Testis (tissue), 5 donors: Measurements from ENCODE around the gene IGFBPL1. TPM values are rescaled to one million over a fixed set of nuclear protein-coding genes. Genes with fewer than 3 reads are reported as not detected.
A peak's percentile ranks its signal among the peaks of the same experiment; 100 is the strongest.
"Not testable (repeated sequence)": the region's sequence is repeated elsewhere in the genome, so short reads cannot be mapped to it uniquely, and the experiment has no call there.

Source experiments
- DNase-seq: peaks from one replicate; pipeline ENCODE4 v3.0.0-alpha.2; 2019
- H3K27ac ChIP-seq, 2 donors: fragments of 200-600 bp; sonication (generic); one replicate each; pipeline ENCODE4 v1.5.1; 2019
- H3K27me3 ChIP-seq: fragments of 200-600 bp; sonication (generic); one replicate; pipeline ENCODE4 v1.5.1; 2019
- H3K36me3 ChIP-seq: fragments of 200-600 bp; sonication (generic); one replicate; pipeline ENCODE4 v1.5.1; 2017; ENCODE audit warnings: low read depth; ENCODE audit errors: missing control alignments
- H3K4me1 ChIP-seq: fragments of 200-600 bp; sonication (generic); one replicate; pipeline ENCODE4 v1.5.1; 2019
- H3K4me3 ChIP-seq, 2 donors: fragments of 200-600 bp; sonication (generic); one replicate each; pipeline ENCODE4 v1.5.1; 2017 to 2019
- H3K9me3 ChIP-seq: fragments of 200-600 bp; sonication (generic); one replicate; pipeline ENCODE4 v1.5.1; 2017
- CTCF ChIP-seq, 3 experiments: fragments of 450-650 bp in 2 of 3; fragments of 200-600 bp in 1 of 3; sonication (generic) in 1 of 3; IDR thresholded peaks; one replicate each; pipeline ENCODE4 v1.5.1; 2016 to 2019; ENCODE audit warnings: antibody characterized with exemption in 3 of 3, mild to moderate bottlenecking in 2 of 3, moderate library complexity in 1 of 3
- POLR2A ChIP-seq: fragments of 450-650 bp; IDR thresholded peaks from one replicate; pipeline ENCODE4 v1.6.1; 2017; ENCODE audit warnings: antibody characterized with exemption, mild to moderate bottlenecking, moderate library complexity
- WGBS, 2 donors: methylation state at CpG; one replicate each; pipeline ENCODE4 v1.1.5; 2018; 5-methylcytosine and 5-hydroxymethylcytosine counted together
- intact Hi-C: fragments of 100-400 bp; cut with DNase I; formaldehyde crosslinking; loops from one replicate; pipeline ENCODE4 v1.15.1; 2023; ENCODE audit warnings: low total_unique reads
- long read RNA-seq, 2 donors: transcript quantifications; one replicate each; lab custom pipeline, GENCODE V29; 2026
- polyA plus RNA-seq: library from polyadenylated mRNA; stranded (reverse); fragments of 350-450 nt; fragmentation: Illumina TruSeq; extraction: RNeasy Lipid Tissue Mini Kit (QIAGEN cat#74804); gene quantifications from one replicate; pipeline ENCODE4 v1.2.3, GENCODE V29; 2014; ENCODE audit warnings: low read depth, low replicate concordance; ENCODE audit not compliant: insufficient read depth
- total RNA-seq, 2 donors: library from RNA; depleted of rRNA; stranded (reverse); fragments of >200 nt; gene quantifications; one replicate each; pipeline ENCODE4 v1.2.3, GENCODE V29; 2016

IGFBPL1 gene
- 10 to 100 TPM; 18.0 to 18.4 TPM for total RNA-seq
- 5.8 TPM for polyA plus RNA-seq
- long read RNA-seq, donor 1, partial matches to known transcripts: 0 of 1 reads
- long read RNA-seq, donor 1, other reads (novel, unspliced or antisense): 0 of 1 reads
- long read RNA-seq, donor 2: 0 reads

GRCh38 chr9:38423973-38424843, at the start of gene IGFBPL1:
IGFBPL1 (minus strand) TSS chr9:38424454; CDS start chr9:38424424, 30 bp downstream.
- Histone ChIP-seq H3K4me3 (peak within 1 kb of the TSS; percentile 52 to 56), H3K27ac (peak within 1 kb of the TSS in 1 of 2 donors; percentile 19), H3K36me3 (no peaks in the 10 kb centered on the region), H3K27me3 (no peaks in the 10 kb centered on the region), H3K9me3 (no peaks in the 10 kb centered on the region), H3K4me1 (no peaks in the 10 kb centered on the region)
- intact Hi-C loops: no loop called here
- WGBS, 2 donors: 1 to 2% methylated on average over 15 to 66 of the region's 115 CpGs
- DNase-seq: peak; percentile 74
- TF ChIP-seq POLR2A (no peak), CTCF (IDR thresholded peaks at IDR 0.05) (no peak)

GRCh38 chr9:38472583-38473249, 48.5 kb upstream of the IGFBPL1 start:
- H3K27me3 ChIP-seq, H3K4me3 ChIP-seq, DNase-seq, H3K4me1 ChIP-seq, H3K27ac ChIP-seq, H3K9me3 ChIP-seq, intact Hi-C loops, H3K36me3 ChIP-seq: not testable (repeated sequence)
- WGBS, 2 donors: 77 to 93% methylated on average over 2 of the region's 2 CpGs

- 65 to 66% methylated on average over 3 of the region's 3 CpGs for WGBS, 2 donors
- no peaks in the 10 kb centered on the region for H3K27me3 ChIP-seq
- H3K27ac ChIP-seq: no peak overlapping the region
- H3K4me1 ChIP-seq: no peaks in the 10 kb centered on the region
- H3K9me3 ChIP-seq: no peaks in the 10 kb centered on the region
- TF ChIP-seq POLR2A (no peak), CTCF (IDR thresholded peaks at IDR 0.05) (no peak)
- intact Hi-C loops: no loop called here
- DNase-seq: no peak
- no peaks in the 10 kb centered on the region for H3K36me3 ChIP-seq
- no peak overlapping the region for H3K4me3 ChIP-seq
Observed at GRCh38 chr9:38467404-38467803, 43.1 kb upstream of the IGFBPL1 start.

- Histone ChIP-seq H3K27me3 (no peaks in the 10 kb centered on the region), H3K4me3 (no peak overlapping the region), H3K4me1 (no peaks in the 10 kb centered on the region), H3K36me3 (no peaks in the 10 kb centered on the region), H3K9me3 (no peaks in the 10 kb centered on the region), H3K27ac (no peak overlapping the region)
- intact Hi-C loops: no loop called here
- TF ChIP-seq POLR2A (no peak), CTCF (IDR thresholded peaks at IDR 0.05) (no peak)
- 81 to 85% methylated on average over 3 of the region's 3 CpGs for WGBS, 2 donors
- DNase-seq: no peak
Observed at GRCh38 chr9:38453835-38454234, 29.6 kb upstream of the IGFBPL1 start.

GRCh38 chr9:38451162-38451561, 26.9 kb upstream of the IGFBPL1 start:
- DNase-seq: no peak
- Histone ChIP-seq H3K9me3 (no peaks in the 10 kb centered on the region), H3K4me3 (no peak overlapping the region), H3K27ac (no peak overlapping the region), H3K4me1 (no peaks in the 10 kb centered on the region), H3K36me3 (no peaks in the 10 kb centered on the region), H3K27me3 (no peaks in the 10 kb centered on the region)
- TF ChIP-seq CTCF (IDR thresholded peaks at IDR 0.05) (no peak), POLR2A (no peak)
- intact Hi-C loops: no loop called here
